AML-193 (cell line): ENCODE measurements around the gene DYSF.

ENCODE experiments used
- DNase-seq, 2 experiments: peaks; one replicate each; lab custom pipeline; 2025; lab: John Stamatoyannopoulos, UW

Gene DYSF

DNA sequence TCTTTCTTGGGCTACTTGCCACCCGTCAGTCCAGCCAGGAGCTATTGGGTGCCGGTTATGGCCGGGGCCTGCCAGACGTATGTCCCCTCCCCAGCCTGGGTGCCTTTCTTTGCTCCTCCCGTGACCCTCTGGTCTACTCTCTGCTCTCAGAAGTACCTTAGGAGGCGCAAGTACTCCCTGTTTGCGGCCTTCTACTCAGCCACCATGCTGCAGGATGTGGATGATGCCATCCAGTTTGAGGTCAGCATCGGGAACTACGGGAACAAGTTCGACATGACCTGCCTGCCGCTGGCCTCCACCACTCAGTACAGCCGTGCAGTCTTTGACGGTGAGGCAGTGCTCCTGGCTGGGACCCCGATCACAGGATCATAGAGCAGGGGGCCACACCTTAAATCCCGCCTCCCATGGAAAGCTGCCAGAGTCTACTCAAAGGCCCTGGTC, 99.5 kb downstream of the DYSF start:
- no peak for DNase-seq

- DNase-seq = no peak
Observed at GRCh38 chr2:71554028-71554705, 100.8 kb downstream of the DYSF start.

DNA sequence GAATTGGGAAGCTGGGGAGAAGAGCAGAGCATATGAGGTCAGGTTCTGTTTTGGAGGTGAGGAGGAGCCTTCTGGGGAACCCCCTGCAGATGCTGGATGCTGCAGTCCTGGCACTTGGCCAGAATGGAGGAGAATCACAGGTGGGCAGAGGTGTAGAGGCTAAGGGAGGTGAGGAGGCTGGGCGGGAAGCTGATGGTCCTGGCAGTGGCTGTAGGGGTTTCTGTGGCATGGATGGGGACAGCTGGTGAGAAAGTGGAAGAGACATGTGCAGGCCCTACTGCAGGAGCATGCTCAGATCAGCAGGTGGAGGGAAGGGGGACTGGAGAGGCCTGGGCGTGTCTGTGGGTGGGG, 101.3 kb downstream of the DYSF start:
- DNase-seq = no peak

DNA sequence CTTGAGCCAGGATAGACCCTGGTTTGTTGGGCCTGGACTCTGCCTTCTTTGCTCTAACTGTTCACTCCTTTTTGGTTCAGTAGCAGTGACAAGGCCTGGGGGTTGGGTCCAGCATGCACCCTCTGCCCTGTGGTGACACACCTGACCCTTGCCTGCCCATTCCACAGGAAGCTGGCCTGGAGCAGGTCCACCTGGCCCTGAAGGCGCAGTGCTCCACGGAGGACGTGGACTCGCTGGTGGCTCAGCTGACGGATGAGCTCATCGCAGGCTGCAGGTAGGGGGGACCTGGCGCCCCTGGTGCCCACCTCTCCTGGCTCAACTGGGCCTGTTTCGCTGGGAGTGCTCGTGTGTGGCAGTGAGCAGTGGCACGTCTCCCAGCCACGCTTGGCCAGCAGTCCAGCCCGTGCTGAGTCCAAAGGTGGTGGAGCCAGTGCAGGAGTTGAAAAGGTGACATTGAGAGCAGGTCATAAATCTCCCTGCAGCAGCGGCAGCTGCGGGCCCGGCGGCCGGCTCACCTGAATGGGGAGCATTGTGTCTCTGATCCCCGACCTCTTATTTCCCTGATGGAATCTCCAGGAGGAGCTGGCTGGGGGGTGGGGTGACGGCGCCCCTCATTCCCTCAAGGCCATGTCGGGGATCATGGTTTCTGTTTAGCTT, 102.6 kb downstream of the DYSF start:
- DNase-seq = no peak

DNA sequence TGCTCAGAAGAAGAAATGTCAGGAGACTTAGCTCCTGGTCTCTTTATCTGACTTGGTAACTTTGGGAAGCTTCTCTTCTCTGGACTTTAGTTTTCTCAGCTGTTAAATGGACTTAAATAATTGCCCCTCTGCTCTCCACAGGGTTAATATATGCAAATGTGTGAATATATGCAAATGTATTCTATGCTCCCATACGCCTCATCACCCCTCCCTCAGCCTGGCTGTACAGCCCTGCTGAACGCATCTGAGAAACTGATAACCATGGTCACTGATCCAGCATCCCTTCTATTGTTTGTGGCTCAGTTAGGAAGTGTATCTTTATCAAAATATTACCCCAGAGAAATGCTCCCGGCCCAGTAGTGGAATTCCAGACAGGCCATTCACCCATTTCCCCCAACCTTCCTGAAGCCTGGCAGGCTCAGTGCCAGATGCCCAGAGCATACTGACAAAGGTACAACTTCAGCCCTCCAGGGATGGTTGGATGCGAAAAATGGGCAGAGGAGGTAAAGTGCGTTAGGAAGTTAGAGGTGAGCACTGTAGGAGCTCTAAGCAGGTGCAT, 103.4 kb downstream of the DYSF start:
- no peak for DNase-seq

DNA sequence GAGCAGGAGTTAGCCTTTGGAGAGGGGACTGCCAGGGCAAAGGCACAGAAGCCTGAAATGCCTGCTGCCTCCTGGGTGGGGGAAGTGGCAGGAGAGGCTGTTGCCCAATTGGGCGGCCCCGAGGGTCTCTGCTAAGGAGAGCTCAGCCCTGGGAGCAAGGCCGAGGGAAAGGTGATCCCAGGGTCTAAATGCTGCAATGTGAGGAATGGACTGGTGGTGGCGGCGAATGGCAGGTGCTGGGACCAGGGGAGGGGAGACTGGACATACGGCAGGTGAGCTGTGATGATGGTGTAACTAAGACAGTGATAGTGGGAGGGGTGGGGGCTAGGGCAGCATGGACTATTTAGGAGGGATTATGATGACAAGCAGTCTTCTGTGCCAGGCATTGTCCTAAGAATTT, 104.0 kb downstream of the DYSF start:
- DNase-seq = no peak

DNA sequence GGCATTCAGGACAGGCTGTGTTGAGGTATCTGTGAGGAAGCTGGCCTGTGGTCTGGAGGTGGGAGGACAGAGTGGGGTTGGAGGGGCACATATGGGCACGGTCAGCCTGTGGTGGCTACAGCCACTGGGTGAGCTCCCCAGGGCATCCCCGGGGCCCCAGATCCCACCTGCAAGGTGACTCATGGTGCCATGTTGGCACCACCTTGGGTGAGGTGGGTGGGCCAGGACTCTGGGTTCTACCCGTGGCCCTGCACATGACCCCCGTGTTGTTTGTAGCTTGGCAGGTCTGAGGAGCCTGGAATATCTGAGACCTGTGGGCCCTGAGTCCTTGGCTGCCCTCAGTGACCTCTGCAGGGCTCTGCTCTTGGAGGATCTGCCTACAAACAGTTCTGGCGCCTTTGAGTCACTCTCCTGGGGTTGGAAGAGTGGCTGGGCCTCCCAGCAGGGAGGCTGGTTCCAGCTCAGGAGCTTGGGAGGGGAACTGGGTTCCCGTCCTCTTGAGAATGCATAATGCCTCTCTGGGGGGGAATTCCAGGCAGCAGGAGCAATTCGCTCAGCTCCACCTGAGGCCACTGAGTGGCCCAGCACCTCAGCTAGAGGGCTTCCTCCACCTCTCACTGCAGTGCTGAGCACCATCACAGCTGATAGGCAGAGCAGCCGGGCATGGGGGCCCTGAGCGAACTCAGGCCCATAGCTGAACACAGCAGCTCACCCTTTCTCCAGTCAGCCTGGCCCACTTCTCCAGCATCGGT, 105.1 kb downstream of the DYSF start:
- DNase-seq = no peak

DNA sequence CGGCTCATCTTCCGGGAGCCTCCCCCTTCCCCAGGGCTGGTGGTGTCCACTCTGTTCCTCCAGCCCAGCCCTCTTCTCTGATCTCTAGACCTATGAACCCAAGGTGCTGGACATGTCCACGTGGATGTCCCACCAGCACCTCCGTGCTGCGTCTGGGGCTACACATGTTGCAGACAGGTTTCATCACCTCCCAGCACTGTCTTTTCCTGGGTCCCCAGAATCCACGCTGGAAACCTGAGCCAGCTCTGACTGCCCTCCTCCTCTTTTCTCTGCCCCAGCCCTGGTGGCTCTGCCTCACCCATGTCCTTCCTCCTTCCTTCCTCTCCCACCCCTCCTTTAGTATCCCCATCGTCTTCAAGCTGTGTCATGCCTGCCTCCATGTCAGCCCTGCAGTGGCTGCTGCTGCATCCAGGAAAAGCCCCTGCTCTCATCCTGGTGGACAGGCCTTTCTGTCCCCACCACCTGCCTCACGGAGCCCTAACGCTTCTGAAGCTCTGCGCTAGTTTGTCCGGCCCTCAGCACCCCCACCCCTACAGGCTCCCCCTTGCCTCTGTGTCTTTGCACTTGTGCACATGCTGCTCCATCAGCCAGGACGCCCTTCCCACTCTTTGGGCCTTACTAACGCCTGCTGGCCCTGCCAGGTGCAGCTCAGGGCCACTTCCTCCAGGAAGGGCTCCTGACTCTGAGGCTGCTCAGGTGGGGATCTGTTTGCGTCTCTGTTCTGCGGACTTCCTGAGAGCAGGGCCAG, 105.9 kb downstream of the DYSF start:
- DNase-seq = no peak

GRCh38 chr2:71559828-71560637, 106.7 kb downstream of the DYSF start:
- DNase-seq = no peak

- no peak for DNase-seq
Observed at GRCh38 chr2:71560638-71561011, 107.3 kb downstream of the DYSF start.

DNA sequence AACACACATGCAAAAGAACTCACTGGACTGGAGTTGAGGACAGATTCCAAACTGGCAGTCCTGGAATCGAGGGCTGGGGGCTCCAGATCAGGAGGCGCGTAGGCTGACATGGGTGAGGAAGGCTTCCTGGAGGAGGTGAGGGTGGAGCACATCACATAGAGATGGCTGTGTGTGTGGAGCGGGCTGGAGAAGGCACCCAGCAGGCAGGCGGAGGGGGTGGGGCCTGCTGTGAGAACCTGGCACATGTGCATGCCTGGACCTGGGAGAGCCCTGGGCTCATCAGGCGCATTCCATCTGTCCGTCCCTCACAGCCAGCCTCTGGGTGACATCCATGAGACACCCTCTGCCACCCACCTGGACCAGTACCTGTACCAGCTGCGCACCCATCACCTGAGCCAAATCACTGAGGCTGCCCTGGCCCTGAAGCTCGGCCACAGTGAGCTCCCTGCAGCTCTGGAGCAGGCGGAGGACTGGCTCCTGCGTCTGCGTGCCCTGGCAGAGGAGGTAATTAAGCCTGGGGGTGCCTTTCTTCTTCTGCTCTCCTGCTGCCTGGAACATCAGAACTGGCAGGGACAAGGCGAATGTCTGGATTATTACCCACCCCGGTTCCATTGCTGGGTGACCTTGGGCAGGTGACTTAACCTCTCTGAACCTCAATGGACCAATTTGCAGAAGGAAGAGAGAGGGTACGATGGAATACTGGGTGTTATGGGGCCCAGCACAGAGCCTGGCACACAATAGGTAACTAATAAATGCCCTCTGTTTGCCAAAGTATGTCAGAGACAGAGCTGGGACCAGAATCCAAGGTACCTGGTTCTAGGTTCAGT, 108.3 kb downstream of the DYSF start:
- DNase-seq = no peak

GRCh38 chr2:71562518-71562917, 109.2 kb downstream of the DYSF start:
- no peak for DNase-seq

GRCh38 chr2:71563872-71564271, 110.5 kb downstream of the DYSF start:
- no peak for DNase-seq

GRCh38 chr2:71564361-71564760, 111.0 kb downstream of the DYSF start:
- DNase-seq = no peak

- no peak for DNase-seq
Observed at GRCh38 chr2:71564790-71565189, 111.4 kb downstream of the DYSF start.

- DNase-seq = no peak
Observed at GRCh38 chr2:71566372-71566771, 113.0 kb downstream of the DYSF start.

DNA sequence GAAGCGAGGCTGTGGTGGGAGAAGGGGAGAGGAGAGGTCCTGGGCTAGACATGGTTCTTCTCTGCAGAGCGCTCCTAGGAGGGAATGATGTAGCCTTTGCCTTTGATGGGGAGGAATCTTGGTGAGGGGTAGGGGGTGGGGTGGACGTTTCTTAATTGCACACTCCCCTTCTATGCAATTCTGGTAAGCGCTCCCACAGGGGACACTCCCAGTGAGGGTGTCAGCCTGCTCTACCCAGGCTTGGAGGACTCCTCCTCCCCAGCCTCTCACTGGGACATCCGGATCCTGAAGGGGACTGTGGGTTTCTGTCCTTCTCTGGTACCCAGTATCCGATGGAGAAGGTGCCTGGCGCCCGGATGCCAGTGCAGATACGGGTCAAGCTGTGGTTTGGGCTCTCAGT, 114.3 kb downstream of the DYSF start:
- no peak for DNase-seq

DNA sequence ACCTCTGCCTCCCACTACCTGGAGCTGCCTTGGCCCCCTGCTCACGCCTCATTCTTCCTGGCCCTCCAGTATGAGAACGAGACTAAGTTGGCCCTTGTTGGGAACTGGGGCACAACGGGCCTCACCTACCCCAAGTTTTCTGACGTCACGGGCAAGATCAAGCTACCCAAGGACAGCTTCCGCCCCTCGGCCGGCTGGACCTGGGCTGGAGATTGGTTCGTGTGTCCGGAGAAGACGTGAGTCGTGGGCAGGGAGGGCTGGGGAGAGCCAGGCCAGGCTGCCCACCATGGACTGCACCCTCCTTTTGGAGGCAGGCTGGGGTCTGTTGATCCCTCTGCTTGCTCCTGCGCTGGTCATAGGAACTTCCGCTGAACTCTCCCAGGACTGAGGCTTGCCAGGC, 114.7 kb downstream of the DYSF start:
- DNase-seq = no peak

DNA sequence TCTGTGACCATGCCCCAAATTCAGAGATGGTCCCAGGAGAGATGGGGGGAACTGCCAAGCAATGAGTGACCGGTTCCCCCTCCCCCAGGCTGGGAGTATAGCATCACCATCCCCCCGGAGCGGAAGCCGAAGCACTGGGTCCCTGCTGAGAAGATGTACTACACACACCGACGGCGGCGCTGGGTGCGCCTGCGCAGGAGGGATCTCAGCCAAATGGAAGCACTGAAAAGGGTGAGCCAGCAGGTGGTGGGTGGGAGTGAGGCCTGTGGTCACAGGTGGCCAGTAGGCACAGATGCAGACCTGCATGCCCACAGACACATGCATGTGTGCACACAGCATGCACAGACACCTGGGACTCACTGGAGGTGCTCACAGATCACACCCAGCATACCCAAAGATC, 117.2 kb downstream of the DYSF start:
- no peak for DNase-seq

- no peak for DNase-seq
Observed at GRCh38 chr2:71570951-71571460, 117.6 kb downstream of the DYSF start.
